SK-N-SH treated with all-trans-retinoic acid at 6 μM for 48 hours (cell line): ENCODE data around the gene RCOR1.

ENCODE experiments used
- ATAC-seq: fragments of 200-7000 bp; cut with Tn5 transposase; 3 replicates; pipeline ENCODE4 v1.9.1; 2020; ENCODE audit warnings: mild to moderate bottlenecking, moderate library complexity
- ARNTL ChIP-seq: fragments of 450-650 bp; formaldehyde crosslinking; IDR thresholded peaks from 2 replicates; pipeline ENCODE4 v1.5.0; 2020; ENCODE audit warnings: low read depth, mild to moderate bottlenecking, moderate library complexity, borderline replicate concordance
- BACH2 ChIP-seq: fragments of 250-450 bp; sonication (Bioruptor Pico); IDR thresholded peaks from 2 replicates; pipeline ENCODE4 v1.9.0; 2021; ENCODE audit warnings: mild to moderate bottlenecking, borderline replicate concordance
- CREB5 ChIP-seq: fragments of 250-450 bp; sonication (Bioruptor Pico); IDR thresholded peaks from 2 replicates; pipeline ENCODE4 v1.5.1; 2020; ENCODE audit warnings: low read depth, mild to moderate bottlenecking, moderate library complexity
- CSDC2 ChIP-seq: fragments of 250-450 bp; sonication (Bioruptor Pico); IDR thresholded peaks from 2 replicates; pipeline ENCODE4 v1.5.0; 2020; ENCODE audit warnings: mild to moderate bottlenecking, moderate library complexity
- CSRNP3 ChIP-seq: fragments of 250-450 bp; sonication (Bioruptor Pico); IDR thresholded peaks from 2 replicates; pipeline ENCODE4 v1.5.1; 2021; ENCODE audit warnings: mild to moderate bottlenecking, moderate library complexity
- ESRRG ChIP-seq: fragments of 250-450 bp; sonication (Bioruptor Pico); IDR thresholded peaks from 2 replicates; pipeline ENCODE4 v1.6.1; 2021; ENCODE audit warnings: mild to moderate bottlenecking
- GLIS3 ChIP-seq: fragments of 250-450 bp; sonication (Bioruptor Pico); IDR thresholded peaks from 2 replicates; pipeline ENCODE4 v1.5.0; 2020; ENCODE audit warnings: mild to moderate bottlenecking, moderate library complexity
- ISL1 ChIP-seq: fragments of 250-450 bp; sonication (Bioruptor Pico); IDR thresholded peaks from 2 replicates; pipeline ENCODE4 v2.1.2; 2022; ENCODE audit warnings: mild to moderate bottlenecking, moderate library complexity
- OSR1 ChIP-seq: fragments of 250-450 bp; sonication (Bioruptor Pico); IDR thresholded peaks from 2 replicates; pipeline ENCODE4 v1.8.0; 2022; ENCODE audit warnings: moderate library complexity, mild to moderate bottlenecking, inconsistent platforms
- POU6F1 ChIP-seq: fragments of 250-450 bp; sonication (Bioruptor Pico); IDR thresholded peaks from 2 replicates; pipeline ENCODE4 v1.8.0; 2021; ENCODE audit warnings: low read depth, mild to moderate bottlenecking, moderate library complexity, borderline replicate concordance
- PPARA ChIP-seq: fragments of 250-450 bp; sonication (Bioruptor Pico); IDR thresholded peaks from 2 replicates; pipeline ENCODE4 v1.5.0; 2020; ENCODE audit warnings: mild to moderate bottlenecking, borderline replicate concordance
- RARB ChIP-seq: fragments of 250-450 bp; sonication (Bioruptor Pico); IDR thresholded peaks from 2 replicates; pipeline ENCODE4 v1.8.0; 2021; ENCODE audit warnings: mild to moderate bottlenecking, moderate library complexity
- SNAI2 ChIP-seq: fragments of 250-450 bp; sonication (Bioruptor Pico); IDR thresholded peaks from 2 replicates; pipeline ENCODE4 v1.5.0; 2020; ENCODE audit warnings: mild to moderate bottlenecking, moderate library complexity
- TCF4 ChIP-seq: fragments of 250-450 bp; sonication (Bioruptor Pico); IDR thresholded peaks from 2 replicates; pipeline ENCODE4 v1.8.0; 2021; ENCODE audit warnings: mild to moderate bottlenecking, moderate library complexity, borderline replicate concordance
- TOX ChIP-seq: fragments of 250-450 bp; sonication (Bioruptor Pico); IDR thresholded peaks from 2 replicates; pipeline ENCODE4 v1.8.0; 2021; ENCODE audit warnings: mild to moderate bottlenecking, moderate library complexity, borderline replicate concordance
- TSHZ2 ChIP-seq: fragments of 250-450 bp; sonication (Bioruptor Pico); IDR thresholded peaks from 2 replicates; pipeline ENCODE4 v1.5.0; 2020; ENCODE audit warnings: mild to moderate bottlenecking, moderate library complexity
- ZC3H10 ChIP-seq: fragments of 250-450 bp; sonication (Bioruptor Pico); IDR thresholded peaks from 2 replicates; pipeline ENCODE4 v1.5.1; 2021; ENCODE audit warnings: mild to moderate bottlenecking, moderate library complexity
- ZFP3 ChIP-seq: fragments of 250-450 bp; sonication (Bioruptor Pico); IDR thresholded peaks from 2 replicates; pipeline ENCODE4 v1.5.0; 2020; ENCODE audit warnings: mild to moderate bottlenecking, moderate library complexity
- ZFP30 ChIP-seq: fragments of 450-650 bp; formaldehyde crosslinking; IDR thresholded peaks from 2 replicates; pipeline ENCODE4 v1.5.0; 2022; ENCODE audit warnings: mild to moderate bottlenecking, moderate library complexity
- ZNF565 ChIP-seq: fragments of 450-650 bp; formaldehyde crosslinking; conservative IDR thresholded peaks from 2 replicates; pipeline ENCODE4 v1.5.0; 2020; ENCODE audit warnings: low read depth, mild to moderate bottlenecking, moderate library complexity
- ZNF70 ChIP-seq: fragments of 450-650 bp; formaldehyde crosslinking; IDR thresholded peaks from 2 replicates; pipeline ENCODE4 v1.5.0; 2020; ENCODE audit warnings: mild to moderate bottlenecking, moderate library complexity
- ZNF8 ChIP-seq: fragments of 450-650 bp; formaldehyde crosslinking; IDR thresholded peaks from 2 replicates; pipeline ENCODE4 v1.5.0; 2020; ENCODE audit warnings: mild to moderate bottlenecking, moderate library complexity

Gene RCOR1

GRCh38 chr14:102604183-102604582 lies 11.7 kb downstream of the RCOR1 start:
- no peak for TF ChIP-seq ARNTL
- ATAC-seq = no peak

GRCh38 chr14:102605029-102605428 lies 12.6 kb downstream of the RCOR1 start:
- TF ChIP-seq ARNTL (no peak), ZFP30 (CRISPR knock-in tag) (no peak), RARB (CRISPR knock-in tag) (no peak), TCF4 (CRISPR knock-in tag) (no peak), BACH2 (no peak), ZC3H10 (CRISPR knock-in tag) (no peak)
- no peak for ATAC-seq

GRCh38 chr14:102606296-102606695 lies 13.8 kb downstream of the RCOR1 start:
- TF ChIP-seq SNAI2 (CRISPR knock-in tag) = no peak
- TF ChIP-seq TCF4 (CRISPR knock-in tag) = no peak
- TF ChIP-seq ZNF8 (CRISPR knock-in tag) = no peak
- no peak for TF ChIP-seq CSRNP3 (CRISPR knock-in tag)
- no peak for TF ChIP-seq ARNTL
- no peak for TF ChIP-seq GLIS3
- TF ChIP-seq ZFP30 (CRISPR knock-in tag) = no peak
- no peak for TF ChIP-seq POU6F1 (CRISPR knock-in tag)
- no peak for TF ChIP-seq OSR1
- no peak for TF ChIP-seq ZNF565 (CRISPR knock-in tag)
- TF ChIP-seq CSDC2 (CRISPR knock-in tag) = no peak
- no peak for TF ChIP-seq ZFP3 (CRISPR knock-in tag)
- TF ChIP-seq ISL1 (CRISPR knock-in tag) = no peak
- TF ChIP-seq CREB5 = no peak
- no peak for TF ChIP-seq RARB (CRISPR knock-in tag)
- no peak for TF ChIP-seq ZNF70
- no peak for TF ChIP-seq BACH2
- TF ChIP-seq ZC3H10 (CRISPR knock-in tag) = no peak
- TF ChIP-seq TSHZ2 (CRISPR knock-in tag) = no peak
- TF ChIP-seq PPARA (CRISPR knock-in tag) = no peak
- ATAC-seq = no peak

GRCh38 chr14:102608064-102608446 lies 15.6 kb downstream of the RCOR1 start:
- no peak for ATAC-seq
- no peak for TF ChIP-seq ZFP3 (CRISPR knock-in tag)
- TF ChIP-seq TSHZ2 (CRISPR knock-in tag) = no peak
- TF ChIP-seq RARB (CRISPR knock-in tag) = no peak
- TF ChIP-seq ISL1 (CRISPR knock-in tag) = no peak
- no peak for TF ChIP-seq CREB5
- no peak for TF ChIP-seq ZNF565 (CRISPR knock-in tag)
- no peak for TF ChIP-seq BACH2
- TF ChIP-seq TOX (CRISPR knock-in tag) = no peak
- no peak for TF ChIP-seq OSR1
- TF ChIP-seq TCF4 (CRISPR knock-in tag) = no peak
- no peak for TF ChIP-seq ESRRG
- no peak for TF ChIP-seq ZC3H10 (CRISPR knock-in tag)
- no peak for TF ChIP-seq GLIS3
- TF ChIP-seq PPARA (CRISPR knock-in tag) = no peak
- TF ChIP-seq POU6F1 (CRISPR knock-in tag) = no peak
- TF ChIP-seq SNAI2 (CRISPR knock-in tag) = no peak
